Measurements from ENCODE around the gene SOCS6.

DNA sequence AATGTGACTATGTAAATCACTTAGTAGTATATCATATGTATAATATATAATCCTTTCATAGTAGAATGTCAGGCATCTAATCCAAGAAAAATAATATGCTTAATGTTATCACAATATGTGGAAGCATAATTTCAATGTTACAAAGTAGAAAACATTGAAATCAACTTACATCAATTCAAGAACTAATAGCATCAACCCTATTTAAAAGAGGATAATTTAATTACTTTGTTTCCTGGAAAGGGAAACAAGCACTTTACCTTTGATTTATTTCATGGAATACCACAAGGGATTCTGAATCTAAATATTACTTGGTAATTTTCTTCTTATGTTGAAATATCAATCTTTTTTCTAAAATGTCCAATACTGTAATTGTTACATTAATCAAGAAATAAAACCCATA lies 30.6 kb upstream of the SOCS6 start:
- TF ChIP-seq, protein P1, sequence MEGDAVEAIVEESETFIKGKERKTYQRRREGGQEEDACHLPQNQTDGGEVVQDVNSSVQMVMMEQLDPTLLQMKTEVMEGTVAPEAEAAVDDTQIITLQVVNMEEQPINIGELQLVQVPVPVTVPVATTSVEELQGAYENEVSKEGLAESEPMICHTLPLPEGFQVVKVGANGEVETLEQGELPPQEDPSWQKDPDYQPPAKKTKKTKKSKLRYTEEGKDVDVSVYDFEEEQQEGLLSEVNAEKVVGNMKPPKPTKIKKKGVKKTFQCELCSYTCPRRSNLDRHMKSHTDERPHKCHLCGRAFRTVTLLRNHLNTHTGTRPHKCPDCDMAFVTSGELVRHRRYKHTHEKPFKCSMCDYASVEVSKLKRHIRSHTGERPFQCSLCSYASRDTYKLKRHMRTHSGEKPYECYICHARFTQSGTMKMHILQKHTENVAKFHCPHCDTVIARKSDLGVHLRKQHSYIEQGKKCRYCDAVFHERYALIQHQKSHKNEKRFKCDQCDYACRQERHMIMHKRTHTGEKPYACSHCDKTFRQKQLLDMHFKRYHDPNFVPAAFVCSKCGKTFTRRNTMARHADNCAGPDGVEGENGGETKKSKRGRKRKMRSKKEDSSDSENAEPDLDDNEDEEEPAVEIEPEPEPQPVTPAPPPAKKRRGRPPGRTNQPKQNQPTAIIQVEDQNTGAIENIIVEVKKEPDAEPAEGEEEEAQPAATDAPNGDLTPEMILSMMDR (IDR thresholded peaks at IDR 0.05; ENCODE audit: low read depth, low read length, missing input control): no peak
- TF ChIP-seq YY1 (IDR thresholded peaks at IDR 0.05) (no peak), RXRA (IDR thresholded peaks at IDR 0.05) (no peak), RAD21 (IDR thresholded peaks at IDR 0.05) (no peak)
- TF ChIP-seq, protein P2, sequence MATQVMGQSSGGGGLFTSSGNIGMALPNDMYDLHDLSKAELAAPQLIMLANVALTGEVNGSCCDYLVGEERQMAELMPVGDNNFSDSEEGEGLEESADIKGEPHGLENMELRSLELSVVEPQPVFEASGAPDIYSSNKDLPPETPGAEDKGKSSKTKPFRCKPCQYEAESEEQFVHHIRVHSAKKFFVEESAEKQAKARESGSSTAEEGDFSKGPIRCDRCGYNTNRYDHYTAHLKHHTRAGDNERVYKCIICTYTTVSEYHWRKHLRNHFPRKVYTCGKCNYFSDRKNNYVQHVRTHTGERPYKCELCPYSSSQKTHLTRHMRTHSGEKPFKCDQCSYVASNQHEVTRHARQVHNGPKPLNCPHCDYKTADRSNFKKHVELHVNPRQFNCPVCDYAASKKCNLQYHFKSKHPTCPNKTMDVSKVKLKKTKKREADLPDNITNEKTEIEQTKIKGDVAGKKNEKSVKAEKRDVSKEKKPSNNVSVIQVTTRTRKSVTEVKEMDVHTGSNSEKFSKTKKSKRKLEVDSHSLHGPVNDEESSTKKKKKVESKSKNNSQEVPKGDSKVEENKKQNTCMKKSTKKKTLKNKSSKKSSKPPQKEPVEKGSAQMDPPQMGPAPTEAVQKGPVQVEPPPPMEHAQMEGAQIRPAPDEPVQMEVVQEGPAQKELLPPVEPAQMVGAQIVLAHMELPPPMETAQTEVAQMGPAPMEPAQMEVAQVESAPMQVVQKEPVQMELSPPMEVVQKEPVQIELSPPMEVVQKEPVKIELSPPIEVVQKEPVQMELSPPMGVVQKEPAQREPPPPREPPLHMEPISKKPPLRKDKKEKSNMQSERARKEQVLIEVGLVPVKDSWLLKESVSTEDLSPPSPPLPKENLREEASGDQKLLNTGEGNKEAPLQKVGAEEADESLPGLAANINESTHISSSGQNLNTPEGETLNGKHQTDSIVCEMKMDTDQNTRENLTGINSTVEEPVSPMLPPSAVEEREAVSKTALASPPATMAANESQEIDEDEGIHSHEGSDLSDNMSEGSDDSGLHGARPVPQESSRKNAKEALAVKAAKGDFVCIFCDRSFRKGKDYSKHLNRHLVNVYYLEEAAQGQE (IDR thresholded peaks at IDR 0.05): no peak

Measured in liver (tissue), 3 donors.